Mucosa of rectum (tissue), 2 donors: ENCODE data around the gene RAB11FIP3.

Source experiments
- H3K27ac ChIP-seq, 2 donors: one replicate each; pipeline ENCODE4 v1.7.0; 2013; ENCODE audit warnings: inconsistent platforms in 2 of 2, low read depth in 2 of 2, low read length in 2 of 2
- H3K27me3 ChIP-seq, 2 donors: one replicate each; pipeline ENCODE4 v1.7.0; 2013; ENCODE audit warnings: low read length in 2 of 2; ENCODE audit not compliant: control insufficient read depth in 2 of 2, insufficient read depth in 2 of 2
- H3K36me3 ChIP-seq, 2 donors: one replicate each; pipeline ENCODE4 v1.7.0; 2013; ENCODE audit warnings: low read length in 2 of 2; ENCODE audit not compliant: control insufficient read depth in 2 of 2, insufficient read depth in 2 of 2
- H3K4me1 ChIP-seq, 2 donors: one replicate each; pipeline ENCODE4 v1.7.0; 2013; ENCODE audit warnings: low read length in 2 of 2, mild to moderate bottlenecking in 1 of 2; ENCODE audit not compliant: control insufficient read depth in 2 of 2, insufficient read depth in 2 of 2
- H3K4me3 ChIP-seq, 2 donors: one replicate each; pipeline ENCODE4 v1.7.0; 2013; ENCODE audit warnings: low read length in 2 of 2
- H3K9ac ChIP-seq, 2 donors: one replicate each; pipeline ENCODE4 v1.7.0; 2013; ENCODE audit warnings: low read length in 2 of 2, low read depth in 1 of 2, mild to moderate bottlenecking in 1 of 2
- H3K9me3 ChIP-seq, 2 donors: one replicate each; pipeline ENCODE4 v1.7.0; 2013; ENCODE audit warnings: low read length in 2 of 2; ENCODE audit not compliant: control insufficient read depth in 2 of 2
- donor health status: healthy.
- donor health status: Normal muscosa, but diverticular disease.

Gene RAB11FIP3

DNA sequence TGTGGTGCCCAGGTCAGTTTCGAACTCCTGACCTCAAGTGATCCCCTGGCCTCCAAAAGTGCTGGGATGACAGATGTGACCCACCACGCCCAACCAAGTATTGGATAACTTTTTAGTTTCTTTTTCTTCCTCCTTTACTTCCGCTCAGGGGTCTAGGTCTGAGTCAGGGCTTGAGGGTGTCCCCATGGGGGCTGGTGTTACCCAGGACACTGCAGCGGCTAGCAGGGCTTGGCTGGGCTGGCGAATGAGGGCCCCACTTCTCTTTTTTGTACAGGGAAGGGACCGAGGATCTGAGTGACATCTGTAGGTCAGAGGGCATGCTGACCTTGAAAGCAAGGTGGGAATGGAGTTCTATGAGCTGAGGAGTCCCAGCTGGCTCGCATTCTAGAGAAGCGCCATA is 24.9 kb downstream of the RAB11FIP3 start:
- Histone ChIP-seq H3K9me3 (no peaks in the 10 kb centered on the region), H3K4me1 (peaks cover 0 to 3% of the 10 kb centered on the region in 2 donors), H3K4me3 (no peak overlapping the region), H3K9ac (no peak overlapping the region), H3K27me3 (no peaks in the 10 kb centered on the region), H3K27ac (no peak overlapping the region), H3K36me3 (no peaks in the 10 kb centered on the region)

DNA sequence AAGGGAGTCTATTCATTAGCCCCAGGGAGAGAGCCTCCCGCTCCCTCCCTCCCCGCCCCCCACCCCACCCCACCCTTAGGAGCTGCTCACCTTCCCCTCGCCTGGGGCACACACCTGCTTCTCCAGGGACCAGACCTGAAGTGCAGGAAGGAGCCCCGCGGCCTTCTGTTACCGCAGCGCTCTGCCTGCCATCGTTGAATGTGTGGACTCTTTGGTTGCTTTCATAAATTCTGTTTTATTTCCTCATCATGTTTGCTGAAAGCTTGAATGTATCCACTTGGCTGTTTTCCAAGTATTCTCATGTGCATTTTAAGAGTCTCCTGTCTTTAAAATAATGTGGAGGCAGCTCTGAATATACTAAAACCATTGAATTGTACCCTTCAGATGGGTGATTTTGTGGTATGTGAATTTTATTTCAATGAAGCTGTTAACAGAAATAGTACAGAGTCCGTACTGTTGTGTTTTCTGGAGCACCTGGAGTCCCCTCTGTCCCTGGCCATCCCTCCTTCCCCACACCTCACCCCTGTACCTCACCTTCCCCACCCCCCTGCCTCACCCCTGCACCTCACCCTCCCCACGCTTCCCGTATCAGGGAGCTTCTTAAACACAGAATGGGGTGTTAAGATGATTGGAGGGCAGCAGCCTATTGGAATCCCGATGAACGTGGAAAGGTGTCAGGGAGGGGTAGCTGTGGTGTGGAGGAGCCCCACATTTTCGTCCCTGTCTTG is 25.5 kb downstream of the RAB11FIP3 start:
- H3K27ac ChIP-seq: no peak overlapping the region

DNA sequence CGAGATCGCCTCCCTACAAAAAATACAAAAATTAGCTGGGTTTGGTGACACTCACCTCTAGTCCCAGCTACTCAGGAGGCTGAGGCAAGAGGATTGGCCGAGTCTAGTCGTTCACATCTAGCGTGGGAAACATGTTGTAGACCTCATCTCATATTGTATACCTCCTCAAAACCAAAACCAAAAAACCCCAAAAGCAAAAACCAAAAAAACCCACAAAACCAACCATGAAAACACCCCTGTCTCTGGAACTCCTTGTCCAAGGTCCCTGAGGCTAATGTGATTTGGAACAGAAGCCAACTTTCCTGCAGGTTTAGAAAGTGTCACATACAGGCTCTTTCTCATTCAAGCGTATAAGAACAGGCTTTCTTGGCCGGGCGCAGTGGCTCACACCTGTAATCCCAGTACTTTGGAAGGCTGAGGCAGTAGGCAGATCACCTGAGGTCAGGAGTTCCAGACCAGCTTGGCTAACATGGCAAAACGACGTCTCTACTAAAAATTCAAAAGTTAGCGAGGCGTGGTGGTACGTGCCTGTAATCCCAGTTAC is 29.0 kb downstream of the RAB11FIP3 start:
- Histone ChIP-seq H3K27ac (no peak overlapping the region), H3K4me1 (peaks cover 0 to 3% of the 10 kb centered on the region in 2 donors)

More for the DNA sequence above, 25.5 kb downstream of the RAB11FIP3 start:
- Histone ChIP-seq H3K4me3 (no peak overlapping the region), H3K9ac (no peak overlapping the region), H3K9me3 (no peaks in the 10 kb centered on the region), H3K27me3 (no peaks in the 10 kb centered on the region), H3K36me3 (no peaks in the 10 kb centered on the region), H3K4me1 (peaks cover 0 to 3% of the 10 kb centered on the region in 2 donors)

DNA sequence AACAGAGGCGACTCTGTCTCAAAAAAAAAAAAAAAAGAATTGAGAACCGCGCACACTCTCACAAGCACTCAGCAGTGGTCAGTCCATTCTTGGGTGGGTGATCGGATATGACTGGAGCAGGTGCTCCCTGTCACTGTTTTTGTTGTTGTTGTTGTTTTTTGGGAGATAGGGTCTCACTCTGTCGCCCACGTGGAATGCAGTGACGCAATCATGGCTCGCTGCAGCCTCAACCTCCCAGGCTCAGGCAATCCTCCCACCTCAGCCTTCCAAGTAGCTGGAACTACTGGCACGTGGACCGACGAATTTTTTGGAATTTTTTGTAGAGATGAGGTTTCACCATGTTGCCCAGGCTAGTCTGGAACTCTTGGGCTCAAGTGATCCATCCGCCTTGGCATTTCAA is 30.0 kb downstream of the RAB11FIP3 start:
- Histone ChIP-seq H3K27ac (no peak overlapping the region), H3K4me3 (no peak overlapping the region), H3K4me1 (peaks cover 0 to under 1% of the 10 kb centered on the region in 2 donors), H3K36me3 (no peaks in the 10 kb centered on the region), H3K9ac (no peak overlapping the region), H3K9me3 (no peaks in the 10 kb centered on the region), H3K27me3 (no peaks in the 10 kb centered on the region)

More for the DNA sequence above, 29.0 kb downstream of the RAB11FIP3 start:
- H3K4me3 ChIP-seq: no peak overlapping the region
- no peaks in the 10 kb centered on the region for H3K27me3 ChIP-seq
- H3K9me3 ChIP-seq: no peaks in the 10 kb centered on the region
- no peaks in the 10 kb centered on the region for H3K36me3 ChIP-seq
- no peak overlapping the region for H3K9ac ChIP-seq

DNA sequence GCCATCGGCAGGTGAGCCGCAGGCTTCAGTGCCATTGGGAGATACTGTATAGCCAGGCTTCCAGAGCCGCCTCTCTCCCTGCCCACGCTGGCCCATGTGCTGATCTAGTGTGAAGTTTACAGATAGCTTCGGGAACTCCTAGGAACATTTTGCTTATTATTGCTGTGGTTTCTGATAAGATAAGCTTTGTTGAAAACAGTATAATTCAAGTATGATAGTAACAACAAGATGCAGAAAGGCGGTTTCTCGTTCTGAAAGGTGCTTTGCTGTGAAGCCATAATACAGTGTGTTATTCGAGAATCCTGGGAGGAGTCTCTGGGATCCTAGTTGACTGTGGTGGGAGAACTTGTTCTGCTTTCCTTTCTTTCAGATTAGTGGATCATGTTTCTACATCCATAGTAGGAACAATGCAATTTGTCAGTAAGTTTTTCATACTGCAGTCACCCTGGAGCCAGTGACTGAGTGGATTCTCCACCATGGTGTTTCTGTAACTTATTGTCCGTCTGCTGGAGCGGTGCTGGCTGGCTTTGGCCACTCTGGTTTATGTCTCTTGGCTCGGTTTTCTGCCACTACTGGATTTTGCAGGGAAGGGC is 31.5 kb downstream of the RAB11FIP3 start:
- no peak overlapping the region for H3K4me3 ChIP-seq
- H3K4me1 ChIP-seq: no peaks in the 10 kb centered on the region
- no peaks in the 10 kb centered on the region for H3K9me3 ChIP-seq
- H3K9ac ChIP-seq: no peak overlapping the region
- peak overlapping the region in 1 of 2 donors; percentile 35 for H3K27ac ChIP-seq
- no peaks in the 10 kb centered on the region for H3K36me3 ChIP-seq
- no peaks in the 10 kb centered on the region for H3K27me3 ChIP-seq

DNA sequence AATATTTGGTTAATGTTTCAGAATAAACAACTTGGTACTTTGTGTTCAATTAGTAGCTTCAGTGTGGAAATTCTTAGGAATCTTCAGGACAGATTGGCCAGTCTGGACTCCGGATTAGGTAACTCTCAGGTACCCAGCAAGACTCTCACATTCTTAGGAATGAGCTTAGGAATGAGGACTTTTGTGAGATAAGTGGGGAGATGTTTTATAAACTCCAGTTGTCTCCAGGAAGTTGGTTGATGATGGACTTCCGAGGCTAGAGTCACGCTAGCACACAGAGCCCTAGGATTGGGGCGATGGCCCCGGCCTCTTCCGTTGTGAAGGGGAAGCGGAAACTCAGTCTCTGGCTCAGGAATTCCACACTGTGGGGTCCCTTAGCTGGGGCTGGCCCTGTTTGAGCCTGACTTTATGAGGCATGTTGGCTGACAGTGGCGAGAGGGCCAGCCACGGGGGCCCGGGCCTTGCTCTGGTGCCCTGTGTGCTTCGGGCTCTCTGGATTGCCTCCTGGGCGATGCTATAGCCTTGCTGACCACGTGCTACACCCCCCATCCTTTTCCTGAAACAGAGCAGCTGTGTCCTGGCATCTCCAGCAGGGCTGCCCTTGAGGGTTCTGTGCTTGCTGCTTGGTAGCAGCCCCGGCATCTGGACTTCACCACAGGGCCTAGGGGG is 32.4 kb downstream of the RAB11FIP3 start:
- Histone ChIP-seq H3K36me3 (no peaks in the 10 kb centered on the region), H3K27ac (peak overlapping the region in 1 of 2 donors; percentile 9), H3K9ac (no peak overlapping the region)

DNA sequence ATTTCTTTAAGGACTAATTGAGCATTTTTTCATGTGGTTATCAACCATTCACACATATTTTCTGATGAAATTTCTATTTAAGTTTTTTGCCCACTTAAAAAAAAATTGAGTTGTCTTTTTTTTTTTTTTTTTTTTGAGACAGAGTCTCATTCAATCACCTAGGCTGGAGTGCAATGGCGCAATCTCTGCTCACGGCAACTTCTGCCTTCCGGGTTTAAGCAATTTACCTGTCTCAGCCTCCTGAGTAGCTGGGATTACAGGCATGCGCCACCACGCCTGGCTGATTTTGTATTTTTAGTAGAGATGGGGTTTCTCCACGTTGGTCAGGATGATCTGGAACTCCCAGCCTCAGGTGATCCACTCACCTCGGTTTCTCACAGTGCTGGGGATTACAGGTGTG is 34.3 kb downstream of the RAB11FIP3 start:
- Histone ChIP-seq H3K27ac (no peak overlapping the region), H3K4me1 (no peaks in the 10 kb centered on the region), H3K4me3 (no peak overlapping the region), H3K9ac (no peak overlapping the region), H3K9me3 (no peaks in the 10 kb centered on the region), H3K27me3 (no peaks in the 10 kb centered on the region), H3K36me3 (no peaks in the 10 kb centered on the region)

More for the DNA sequence above, 32.4 kb downstream of the RAB11FIP3 start:
- Histone ChIP-seq H3K4me3 (no peak overlapping the region), H3K9me3 (no peaks in the 10 kb centered on the region), H3K4me1 (no peaks in the 10 kb centered on the region), H3K27me3 (no peaks in the 10 kb centered on the region)

DNA sequence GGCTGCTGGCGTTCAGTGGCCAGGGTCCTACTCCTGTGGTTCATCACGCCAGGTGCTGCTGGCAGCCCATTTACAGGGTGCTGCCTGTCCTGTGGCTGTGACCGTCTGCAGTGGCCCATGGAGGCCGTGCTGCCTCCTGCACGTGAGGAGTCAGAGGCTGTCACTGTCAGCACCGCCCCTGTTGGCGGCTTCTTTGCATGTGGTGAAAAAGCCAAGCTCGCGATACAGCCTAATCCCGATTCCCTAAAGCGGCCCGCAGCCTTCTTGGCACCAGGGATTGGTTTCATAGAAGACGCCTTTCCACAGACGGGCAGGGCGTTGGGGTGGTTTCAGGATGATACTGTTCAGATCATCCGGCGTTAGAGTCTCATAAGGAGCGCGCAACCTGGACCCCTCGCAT is 35.3 kb downstream of the RAB11FIP3 start:
- H3K9ac ChIP-seq: no peak overlapping the region
- H3K27ac ChIP-seq: no peak overlapping the region
- no peaks in the 10 kb centered on the region for H3K27me3 ChIP-seq
- no peaks in the 10 kb centered on the region for H3K4me1 ChIP-seq
- H3K9me3 ChIP-seq: no peaks in the 10 kb centered on the region
- H3K36me3 ChIP-seq: no peaks in the 10 kb centered on the region
- no peak overlapping the region for H3K4me3 ChIP-seq

DNA sequence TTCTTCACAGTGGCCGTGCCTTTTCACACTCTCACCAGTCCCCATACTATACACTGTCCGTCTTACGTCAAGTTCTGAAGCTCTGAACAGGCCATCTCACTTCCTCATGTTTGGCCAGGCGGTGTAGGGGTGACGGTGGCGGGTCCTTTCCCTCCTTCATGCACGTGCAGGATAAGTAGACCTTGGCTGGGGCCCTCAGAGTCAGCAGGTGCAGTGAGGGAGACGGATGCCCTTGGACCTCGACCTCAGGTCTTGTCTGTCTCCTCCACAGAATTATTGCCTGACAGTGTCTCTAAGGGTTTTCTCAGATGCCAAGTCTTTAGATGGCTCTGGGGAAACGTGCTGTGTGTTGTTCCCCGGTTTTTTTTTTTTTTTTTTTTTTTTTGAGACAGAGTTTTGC is 37.6 kb downstream of the RAB11FIP3 start:
- Histone ChIP-seq H3K9ac (no peak overlapping the region), H3K4me3 (no peak overlapping the region), H3K27me3 (no peaks in the 10 kb centered on the region), H3K9me3 (no peaks in the 10 kb centered on the region), H3K36me3 (no peaks in the 10 kb centered on the region), H3K27ac (no peak overlapping the region), H3K4me1 (no peaks in the 10 kb centered on the region)

DNA sequence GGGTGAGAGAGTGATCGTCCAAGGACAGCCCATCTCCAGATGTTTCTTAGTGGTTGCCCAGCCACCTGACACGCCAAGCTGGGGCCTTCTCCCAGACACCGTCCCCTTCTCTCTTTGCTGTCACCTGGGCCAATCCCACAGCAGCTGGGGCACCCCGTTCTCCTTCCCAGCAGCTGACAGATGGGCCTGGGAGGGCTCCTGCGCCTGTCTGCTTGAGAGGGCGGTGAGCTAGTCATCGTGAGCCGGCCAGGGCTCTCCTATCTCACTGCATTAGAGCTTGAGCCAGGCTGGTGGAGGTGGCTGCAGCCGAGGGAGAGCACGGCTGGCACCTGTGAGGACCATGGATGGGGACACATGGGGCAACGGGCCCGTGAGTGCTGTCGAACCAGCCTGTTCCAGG is 41.2 kb downstream of the RAB11FIP3 start:
- Histone ChIP-seq H3K9ac (no peak overlapping the region), H3K36me3 (no peaks in the 10 kb centered on the region), H3K4me3 (no peak overlapping the region), H3K9me3 (no peaks in the 10 kb centered on the region), H3K27me3 (no peaks in the 10 kb centered on the region), H3K4me1 (no peaks in the 10 kb centered on the region), H3K27ac (no peak overlapping the region)
